Parathyroid adenoma (tissue), 2 donors: Measurements from ENCODE around the gene MYRF.

Experiments used
- H2AFZ ChIP-seq: fragments of 300-600 bp; sonication (generic); one replicate; pipeline ENCODE4 v1.7.0; 2017; ENCODE audit warnings: antibody characterized with exemption, mild to moderate bottlenecking
- H3K27ac ChIP-seq: fragments of 300-600 bp; sonication (generic); one replicate; pipeline ENCODE4 v1.7.0; 2017
- H3K27me3 ChIP-seq: fragments of 300-600 bp; sonication (generic); one replicate; pipeline ENCODE4 v1.7.0; 2017; ENCODE audit warnings: low read length; ENCODE audit not compliant: control insufficient read depth, insufficient read depth
- H3K36me3 ChIP-seq: fragments of 300-600 bp; sonication (generic); one replicate; pipeline ENCODE4 v1.7.0; 2017; ENCODE audit warnings: low read length; ENCODE audit not compliant: control insufficient read depth, insufficient read depth
- H3K4me1 ChIP-seq: fragments of 300-600 bp; sonication (generic); one replicate; pipeline ENCODE4 v1.7.0; 2017; ENCODE audit warnings: control low read depth
- H3K4me2 ChIP-seq: fragments of 300-600 bp; sonication (generic); one replicate; pipeline ENCODE4 v1.7.0; 2017; ENCODE audit warnings: low read length
- H3K4me3 ChIP-seq: fragments of 300-600 bp; sonication (generic); one replicate; pipeline ENCODE4 v1.7.0; 2017; ENCODE audit warnings: low read depth, low read length
- H3K79me2 ChIP-seq: fragments of 300-600 bp; sonication (generic); one replicate; pipeline ENCODE4 v1.7.0; 2017; ENCODE audit warnings: control low read depth
- H3K9ac ChIP-seq: fragments of 300-600 bp; sonication (generic); one replicate; pipeline ENCODE4 v1.7.0; 2017; ENCODE audit warnings: mild to moderate bottlenecking
- H3K9me3 ChIP-seq: fragments of 300-600 bp; sonication (generic); one replicate; pipeline ENCODE4 v1.7.0; 2017; ENCODE audit warnings: low read length; ENCODE audit not compliant: control insufficient read depth
- TF ChIP-seq, protein P1 (sequence below): fragments of 300-600 bp; sonication (generic); IDR thresholded peaks from one replicate; pipeline ENCODE4 v1.7.0; 2017; ENCODE audit warnings: antibody characterized with exemption, mild to moderate bottlenecking
- donor health status: primary hyperparathyroidism.

Gene MYRF

DNA sequence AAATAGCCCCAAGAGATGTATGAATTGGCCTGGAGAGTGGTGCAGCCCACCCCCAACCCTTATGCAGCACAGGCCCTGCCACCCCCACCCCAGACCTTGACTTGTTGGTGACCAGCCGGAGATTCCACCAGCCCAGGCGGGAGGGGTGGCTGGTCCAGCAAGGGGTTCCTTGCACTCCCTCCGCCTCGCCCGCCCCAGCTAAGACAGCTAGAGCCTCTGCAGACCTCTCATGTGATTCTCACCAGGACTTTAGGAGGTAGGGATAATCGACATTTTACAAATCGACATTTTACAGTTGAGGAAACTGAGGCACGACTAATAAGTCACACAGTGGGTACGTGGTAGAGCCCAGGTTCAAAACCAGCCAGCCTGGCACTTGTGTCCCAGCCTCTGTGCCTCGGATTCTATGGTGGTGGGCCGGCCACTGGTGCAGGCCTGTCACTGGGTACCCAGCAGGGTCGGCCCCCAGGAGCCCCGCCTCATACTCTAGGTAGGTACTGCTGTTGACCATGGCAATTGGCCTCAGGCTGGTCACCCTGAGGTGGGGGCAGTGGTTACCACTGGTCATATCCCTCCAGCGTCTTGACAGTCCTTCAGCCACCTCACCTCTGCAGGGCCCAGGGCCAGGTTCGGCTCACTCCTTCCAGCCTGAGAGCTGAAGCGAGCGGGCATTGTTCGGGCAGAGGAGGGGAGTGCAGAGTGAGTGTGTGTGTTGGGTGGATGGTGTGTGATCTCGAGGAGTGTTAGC, 35.0 kb upstream of the MYRF start:
- H3K36me3 ChIP-seq, result no peaks in the 10 kb centered on the region
- TF ChIP-seq, protein P1, sequence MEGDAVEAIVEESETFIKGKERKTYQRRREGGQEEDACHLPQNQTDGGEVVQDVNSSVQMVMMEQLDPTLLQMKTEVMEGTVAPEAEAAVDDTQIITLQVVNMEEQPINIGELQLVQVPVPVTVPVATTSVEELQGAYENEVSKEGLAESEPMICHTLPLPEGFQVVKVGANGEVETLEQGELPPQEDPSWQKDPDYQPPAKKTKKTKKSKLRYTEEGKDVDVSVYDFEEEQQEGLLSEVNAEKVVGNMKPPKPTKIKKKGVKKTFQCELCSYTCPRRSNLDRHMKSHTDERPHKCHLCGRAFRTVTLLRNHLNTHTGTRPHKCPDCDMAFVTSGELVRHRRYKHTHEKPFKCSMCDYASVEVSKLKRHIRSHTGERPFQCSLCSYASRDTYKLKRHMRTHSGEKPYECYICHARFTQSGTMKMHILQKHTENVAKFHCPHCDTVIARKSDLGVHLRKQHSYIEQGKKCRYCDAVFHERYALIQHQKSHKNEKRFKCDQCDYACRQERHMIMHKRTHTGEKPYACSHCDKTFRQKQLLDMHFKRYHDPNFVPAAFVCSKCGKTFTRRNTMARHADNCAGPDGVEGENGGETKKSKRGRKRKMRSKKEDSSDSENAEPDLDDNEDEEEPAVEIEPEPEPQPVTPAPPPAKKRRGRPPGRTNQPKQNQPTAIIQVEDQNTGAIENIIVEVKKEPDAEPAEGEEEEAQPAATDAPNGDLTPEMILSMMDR, result no peak
- H3K4me3 ChIP-seq, result no peak overlapping the region
- H3K4me1 ChIP-seq, result no peaks in the 10 kb centered on the region
- H3K4me2 ChIP-seq, result no peak overlapping the region
- H3K9me3 ChIP-seq, result no peaks in the 10 kb centered on the region
- no peak overlapping the region for H2AFZ ChIP-seq
- no peak overlapping the region for H3K27ac ChIP-seq
- no peaks in the 10 kb centered on the region for H3K79me2 ChIP-seq
- no peak overlapping the region for H3K9ac ChIP-seq
- H3K27me3 ChIP-seq, result no peaks in the 10 kb centered on the region

DNA sequence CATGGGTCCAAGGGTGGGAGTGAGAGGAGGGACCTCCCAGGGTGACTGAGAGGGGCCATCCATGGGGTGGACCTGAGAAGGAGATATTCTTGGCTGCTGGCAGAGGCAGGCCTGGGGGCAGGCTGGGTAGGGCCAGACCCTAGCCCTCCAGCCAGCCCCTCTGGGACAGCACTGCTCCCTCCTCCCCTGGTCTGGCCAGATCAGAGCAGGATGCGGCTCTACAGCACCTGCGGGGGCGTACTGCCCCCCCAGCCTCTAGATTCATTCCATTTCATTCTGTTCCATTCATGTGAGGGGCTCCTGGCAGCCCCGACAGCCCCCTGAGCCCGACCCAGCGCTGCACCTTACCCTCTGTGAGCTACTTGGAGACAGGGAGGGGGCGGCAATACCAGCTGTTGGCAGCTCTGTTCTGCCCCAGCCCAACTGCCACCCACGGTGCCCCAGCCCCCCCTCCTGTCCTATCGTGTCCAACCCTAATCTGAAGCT, 34.3 kb upstream of the MYRF start:
- Histone ChIP-seq H3K9ac (no peak overlapping the region), H3K4me1 (no peaks in the 10 kb centered on the region), H3K27me3 (no peaks in the 10 kb centered on the region), H3K27ac (no peak overlapping the region), H3K79me2 (no peaks in the 10 kb centered on the region), H3K9me3 (no peaks in the 10 kb centered on the region), H2AFZ (no peak overlapping the region), H3K36me3 (no peaks in the 10 kb centered on the region), H3K4me3 (no peak overlapping the region), H3K4me2 (no peak overlapping the region)
- TF ChIP-seq, protein P1, result no peak

DNA sequence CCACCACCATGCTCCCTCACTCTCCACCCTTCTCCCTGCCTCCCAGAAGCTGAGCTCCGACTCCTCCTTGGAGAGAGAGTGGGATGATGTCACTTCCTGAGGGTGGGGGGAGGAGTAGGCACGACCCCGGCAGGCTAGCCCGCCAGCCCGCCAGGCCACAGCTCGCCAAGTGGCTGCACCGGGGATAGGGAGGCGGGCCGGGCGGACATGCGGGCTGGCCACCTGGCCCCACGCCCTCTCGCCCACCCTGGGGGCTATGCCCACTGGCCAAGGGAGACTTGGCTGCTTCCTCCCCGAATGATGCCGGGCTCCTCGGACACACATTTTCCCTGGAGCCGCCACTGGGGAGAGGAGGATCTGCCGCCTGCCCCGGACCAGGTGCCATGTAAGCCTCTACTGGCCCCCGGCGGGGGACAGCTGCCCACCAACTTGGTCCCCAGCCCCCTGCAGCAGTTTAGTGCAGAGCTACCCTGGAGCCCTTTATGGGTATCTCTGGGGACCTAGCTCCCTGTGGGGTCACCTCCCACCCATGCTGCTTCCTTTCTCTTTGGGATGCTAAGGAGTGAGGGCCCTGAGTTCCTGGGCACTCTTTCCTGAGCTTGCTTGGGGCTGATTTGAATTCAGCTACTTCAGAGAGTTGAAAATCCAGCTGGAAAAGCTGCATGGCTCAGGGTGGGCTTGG, 33.7 kb upstream of the MYRF start:
- Histone ChIP-seq H3K4me1 (no peaks in the 10 kb centered on the region), H3K9ac (no peak overlapping the region), H3K4me2 (no peak overlapping the region), H3K36me3 (no peaks in the 10 kb centered on the region), H3K79me2 (no peaks in the 10 kb centered on the region), H3K9me3 (no peaks in the 10 kb centered on the region), H2AFZ (no peak overlapping the region), H3K27me3 (no peaks in the 10 kb centered on the region), H3K4me3 (no peak overlapping the region), H3K27ac (no peak overlapping the region)
- TF ChIP-seq, protein P1, result no peak

DNA sequence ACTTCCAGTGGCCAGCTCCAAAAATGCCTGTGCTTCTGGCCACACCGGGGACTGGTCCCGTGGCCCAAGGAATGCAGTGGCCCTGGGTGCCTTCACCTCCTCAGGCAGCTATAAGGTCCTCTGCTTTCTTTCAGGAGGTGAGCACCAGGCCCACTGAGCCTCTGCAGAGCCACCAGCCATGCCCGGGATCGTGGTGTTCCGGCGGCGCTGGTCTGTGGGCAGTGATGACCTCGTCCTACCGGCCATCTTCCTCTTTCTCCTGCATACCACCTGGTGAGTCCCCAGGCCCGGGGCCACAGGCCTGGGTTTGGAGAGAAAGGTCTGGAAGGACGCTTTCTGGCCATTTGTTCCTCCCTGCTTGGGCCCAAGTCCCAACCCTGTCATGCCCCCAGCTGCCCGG, 32.5 kb upstream of the MYRF start:
- Histone ChIP-seq H3K79me2 (no peaks in the 10 kb centered on the region), H3K4me2 (no peak overlapping the region), H3K27me3 (no peaks in the 10 kb centered on the region), H3K36me3 (no peaks in the 10 kb centered on the region), H3K9me3 (no peaks in the 10 kb centered on the region), H2AFZ (no peak overlapping the region), H3K27ac (no peak overlapping the region), H3K4me3 (no peak overlapping the region), H3K4me1 (no peaks in the 10 kb centered on the region), H3K9ac (no peak overlapping the region)
- TF ChIP-seq, protein P1, result no peak
